A549 treated with ZK216348 at 1 μM for 4 hours (cell line): ENCODE results near the gene MPLKIP. TPM values are rescaled to one million over a fixed set of nuclear protein-coding genes. Genes with fewer than 3 reads are reported as not detected.

ENCODE experiments used
- total RNA-seq: library from RNA; stranded (reverse); fragments of 200-300 nt; extraction: Qiagen RNA extraction; gene quantifications from 5 replicates; pipeline ENCODE4 v1.2.3, GENCODE V29; 2022; ENCODE audit warnings: low read depth

Gene MPLKIP
- total RNA-seq: 30.8 to 38.8 TPM (median 38.4 TPM) in 5 replicates

GRCh38 chr7:40134428-40135316 lies at the start of gene MPLKIP, which contains the start of gene SUGCT:
Gene MPLKIP, minus strand, starts transcription at chr7:40134622. Its CDS starts 55 bp downstream, at chr7:40134567.
Gene SUGCT, plus strand, starts transcription at chr7:40135005.

Other genes with a start within 250 kb of the MPLKIP start
- 21.4 to 23.3 TPM (median 22.7 TPM) in 5 replicates for gene CDK13, start 184.4 kb downstream of the MPLKIP start, total RNA-seq
- 0.64 to 1.7 TPM (median 1.0 TPM) in 5 replicates for gene SUGCT, start 383 bp upstream of the MPLKIP start, total RNA-seq